Midbrain (tissue), 1 donor: ENCODE results near the gene STAC.

Experiments used
- DNase-seq: peaks from one replicate; lab custom pipeline; 2025; lab: John Stamatoyannopoulos, UW

Gene STAC, protein sequence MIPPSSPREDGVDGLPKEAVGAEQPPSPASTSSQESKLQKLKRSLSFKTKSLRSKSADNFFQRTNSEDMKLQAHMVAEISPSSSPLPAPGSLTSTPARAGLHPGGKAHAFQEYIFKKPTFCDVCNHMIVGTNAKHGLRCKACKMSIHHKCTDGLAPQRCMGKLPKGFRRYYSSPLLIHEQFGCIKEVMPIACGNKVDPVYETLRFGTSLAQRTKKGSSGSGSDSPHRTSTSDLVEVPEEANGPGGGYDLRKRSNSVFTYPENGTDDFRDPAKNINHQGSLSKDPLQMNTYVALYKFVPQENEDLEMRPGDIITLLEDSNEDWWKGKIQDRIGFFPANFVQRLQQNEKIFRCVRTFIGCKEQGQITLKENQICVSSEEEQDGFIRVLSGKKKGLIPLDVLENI

DNA sequence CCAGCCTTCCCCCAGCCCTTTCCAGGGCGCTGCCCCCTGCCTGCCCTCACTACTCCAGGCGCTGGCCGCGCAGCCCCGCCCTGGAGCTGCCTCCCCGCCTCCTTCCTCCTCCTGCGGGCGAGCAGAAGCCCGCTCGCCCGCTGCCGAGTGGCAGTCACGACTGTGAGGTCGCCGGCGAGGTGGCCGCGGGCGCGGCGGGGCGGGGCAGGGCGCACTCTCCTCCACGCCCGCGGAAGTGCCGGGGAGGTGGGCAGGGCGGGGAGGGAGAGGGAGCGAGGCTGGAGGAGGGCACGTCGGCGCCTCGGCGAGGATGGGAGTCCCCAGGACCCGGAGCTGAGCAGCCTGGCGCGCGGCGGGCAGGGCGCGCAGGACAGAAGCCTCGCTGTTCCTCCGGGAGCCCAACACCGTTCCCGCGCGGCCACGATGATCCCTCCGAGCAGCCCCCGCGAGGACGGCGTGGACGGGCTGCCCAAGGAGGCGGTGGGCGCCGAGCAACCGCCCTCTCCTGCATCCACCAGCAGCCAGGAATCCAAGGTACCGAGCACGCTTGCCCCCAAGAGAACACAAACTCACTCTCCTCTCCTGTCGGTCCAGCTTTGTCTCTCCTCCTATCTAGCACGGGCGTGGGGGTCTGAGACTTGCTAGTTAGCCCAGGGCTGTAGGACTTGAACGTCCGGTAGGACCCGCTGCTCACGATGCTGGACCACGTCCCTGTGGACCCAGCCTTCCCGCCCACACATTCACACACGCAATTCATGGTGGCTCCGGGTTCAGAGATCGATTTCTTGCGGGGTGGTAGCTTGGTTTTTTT, at the start of gene STAC:
Gene STAC (plus strand): TSS at position 284 of the 811 bp plus-strand sequence. CDS start 140 bp downstream, at position 424.
- no peak for DNase-seq

DNA sequence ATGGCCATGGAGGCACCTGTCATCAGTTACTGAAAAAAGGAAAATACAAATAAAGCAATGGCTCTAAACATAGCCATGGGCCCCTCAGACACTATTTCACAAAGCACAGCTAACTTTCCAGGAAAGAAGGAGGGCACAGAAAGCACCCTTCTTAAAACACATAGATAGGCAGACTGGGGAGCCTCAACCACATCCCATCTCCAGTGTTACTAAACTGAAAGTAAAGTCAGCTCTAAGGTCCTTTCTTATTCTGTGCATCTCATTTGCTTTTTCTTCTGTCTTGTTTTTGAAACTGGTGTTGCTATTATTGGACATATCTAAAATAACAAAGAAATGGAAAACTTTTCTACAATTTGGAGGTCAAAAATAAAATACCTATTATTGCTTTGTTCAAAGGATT, 48.2 kb upstream of the STAC start:
- DNase-seq = no peak

DNA sequence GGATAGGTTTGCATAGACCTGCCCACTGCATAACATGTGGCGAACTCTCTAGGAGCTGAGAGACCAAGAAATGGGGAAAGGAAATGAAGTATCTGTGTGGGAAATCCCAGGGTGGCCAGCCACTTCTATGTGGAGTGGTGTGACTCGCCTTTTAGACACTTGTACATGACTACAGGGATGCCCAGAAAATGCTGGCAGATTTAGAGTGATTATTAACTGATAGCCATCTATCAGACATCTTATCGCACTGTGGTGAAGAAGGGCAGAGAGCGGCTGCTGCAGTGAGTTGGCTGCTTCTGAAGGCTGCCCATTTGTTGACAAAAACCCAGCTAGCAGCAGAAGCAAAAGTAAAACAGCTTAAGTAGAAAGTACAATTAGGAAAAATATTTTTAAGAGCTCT, 18.1 kb upstream of the STAC start:
- DNase-seq = no peak

DNA sequence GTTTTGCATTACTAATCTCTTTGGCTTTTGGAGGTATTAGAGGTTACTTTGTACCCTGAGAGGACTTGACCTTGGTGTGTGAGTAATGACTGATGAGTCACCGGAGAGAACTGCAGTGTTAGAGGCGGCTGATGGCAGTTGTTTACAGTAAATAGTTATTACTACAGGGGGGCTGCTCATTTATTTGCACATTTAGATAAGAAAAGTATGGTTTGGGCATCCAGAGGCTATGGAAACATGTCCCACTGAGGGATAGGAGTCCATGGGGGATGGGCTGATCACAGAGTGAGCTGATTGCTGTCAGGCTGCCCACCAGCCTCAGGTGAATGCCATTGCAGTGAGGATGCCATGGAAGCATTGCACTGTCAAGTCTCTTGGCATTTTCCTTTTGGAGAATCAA, 17.3 kb upstream of the STAC start:
- no peak for DNase-seq

DNA sequence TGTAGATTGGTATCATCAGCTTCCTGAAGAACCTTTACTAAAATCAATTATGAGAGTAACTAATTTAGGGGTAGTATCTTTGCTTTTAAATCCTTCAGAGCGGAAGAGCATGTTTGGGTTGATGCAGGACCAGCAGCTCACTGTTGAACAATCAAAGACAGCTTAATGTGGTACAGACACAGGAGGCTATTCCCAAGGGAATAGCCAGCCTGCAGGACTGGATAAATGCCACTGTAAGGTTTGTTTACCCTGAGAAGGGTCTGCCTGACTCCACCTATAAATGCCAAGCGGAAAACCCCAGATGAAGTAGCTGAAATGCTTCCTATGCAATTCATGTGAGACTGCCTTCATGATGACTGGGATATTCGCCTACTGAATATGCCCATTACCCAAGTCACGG, 16.0 kb upstream of the STAC start:
- DNase-seq = no peak

DNA sequence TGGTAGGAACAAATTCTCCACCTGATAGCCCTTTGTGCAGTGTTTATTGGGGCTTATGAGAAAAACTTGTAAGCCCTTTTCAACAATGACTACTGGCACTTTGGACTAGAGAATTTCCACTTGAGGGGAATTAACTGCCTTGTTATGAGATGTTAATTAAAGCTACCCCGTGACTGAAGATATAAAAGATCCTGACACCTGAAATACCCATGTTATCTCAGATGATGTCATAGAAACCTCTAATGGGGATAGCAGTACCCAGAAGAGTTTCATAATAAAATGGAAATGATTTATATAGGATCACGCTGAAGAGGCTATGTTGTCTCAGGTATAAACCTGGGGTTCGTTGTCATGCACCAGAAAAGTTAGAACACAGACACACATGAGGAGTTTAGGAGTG, 14.5 kb upstream of the STAC start:
- DNase-seq = no peak

DNA sequence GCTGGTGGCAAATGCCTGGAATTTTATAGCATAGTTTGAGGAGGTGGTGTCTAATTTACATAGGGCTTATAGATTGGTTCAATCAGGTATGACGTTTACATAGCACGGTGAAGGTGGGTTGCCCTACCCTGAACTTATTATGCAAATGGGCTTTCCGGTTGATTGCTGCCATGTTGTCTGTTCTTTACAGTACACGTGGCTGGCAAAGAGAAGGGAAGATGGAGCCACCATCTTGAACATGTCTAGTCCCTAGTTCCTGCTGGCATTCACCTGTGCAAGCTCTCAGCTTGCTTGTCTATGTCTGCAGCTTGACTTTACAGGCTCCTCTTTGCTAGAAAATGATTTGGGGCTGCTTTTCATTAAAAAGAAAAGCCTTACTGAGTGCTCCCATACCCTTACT, 14.0 kb upstream of the STAC start:
- no peak for DNase-seq

DNA sequence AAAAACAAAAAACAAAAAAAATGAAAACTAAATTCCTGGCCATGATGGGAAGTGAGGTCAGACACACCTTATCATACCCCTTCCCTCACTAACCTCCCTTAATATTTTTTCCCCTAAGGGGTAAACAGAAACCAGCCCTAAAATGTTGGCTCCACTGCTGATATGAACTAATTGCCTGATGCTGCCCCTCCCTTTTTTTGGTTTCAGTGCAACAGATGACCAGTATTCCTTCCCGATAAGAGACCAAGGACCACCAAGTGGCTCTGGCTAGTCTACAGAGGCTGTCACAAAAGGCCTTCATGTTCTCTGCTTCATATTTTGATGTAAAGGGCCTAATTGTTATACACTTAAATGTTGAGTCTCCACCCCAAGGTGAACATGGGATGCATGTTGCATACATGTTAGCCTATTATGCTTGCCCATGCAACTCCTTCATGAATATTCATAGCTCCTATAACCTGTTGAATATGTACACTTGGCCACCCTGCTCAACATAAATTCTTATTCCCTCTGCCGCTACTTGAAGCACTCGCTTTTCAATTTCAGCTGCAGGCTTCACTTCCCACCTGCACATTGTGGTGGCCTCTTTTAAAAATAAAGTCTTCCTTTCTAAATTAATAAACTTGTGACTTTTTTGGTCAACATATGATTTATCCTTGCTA, 12.3 kb upstream of the STAC start:
- no peak for DNase-seq

DNA sequence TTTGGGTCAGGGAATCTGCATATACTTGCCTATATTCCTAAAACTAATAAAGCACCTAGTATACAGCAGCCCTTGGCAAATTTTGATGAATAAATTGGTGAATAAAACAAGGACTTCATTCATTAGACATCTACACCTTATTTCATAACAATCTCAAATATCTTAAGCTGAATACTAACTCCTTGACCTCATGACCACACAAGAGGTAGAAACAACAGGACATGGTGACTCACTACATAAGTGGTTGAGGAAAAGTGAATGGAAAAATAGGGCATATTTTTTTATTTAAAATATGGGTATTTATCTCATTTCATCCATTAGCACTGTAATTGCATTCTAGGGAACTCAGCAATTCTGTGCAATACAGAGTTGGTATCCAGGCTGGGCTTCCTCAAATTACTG, 7.8 kb upstream of the STAC start:
- DNase-seq = no peak

DNA sequence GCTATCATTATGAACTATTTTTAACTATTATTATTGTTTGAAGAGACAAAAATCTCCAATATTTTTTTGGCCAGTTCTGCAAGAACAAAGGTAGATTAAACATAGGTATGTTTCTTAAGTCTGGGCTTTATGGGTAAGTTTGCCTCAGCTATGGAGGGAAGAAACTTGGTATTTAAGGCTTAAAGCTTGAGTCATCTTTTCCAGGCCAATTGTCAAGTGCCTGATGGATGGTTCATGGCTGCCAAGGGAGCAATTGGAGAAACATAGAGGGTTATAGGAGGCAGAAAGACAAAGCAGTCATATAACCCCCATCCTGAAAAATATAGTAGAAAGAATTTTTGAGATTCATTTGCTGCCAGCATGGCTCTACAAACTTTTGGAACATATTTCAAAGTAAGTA, 7.2 kb upstream of the STAC start:
- DNase-seq = no peak

DNA sequence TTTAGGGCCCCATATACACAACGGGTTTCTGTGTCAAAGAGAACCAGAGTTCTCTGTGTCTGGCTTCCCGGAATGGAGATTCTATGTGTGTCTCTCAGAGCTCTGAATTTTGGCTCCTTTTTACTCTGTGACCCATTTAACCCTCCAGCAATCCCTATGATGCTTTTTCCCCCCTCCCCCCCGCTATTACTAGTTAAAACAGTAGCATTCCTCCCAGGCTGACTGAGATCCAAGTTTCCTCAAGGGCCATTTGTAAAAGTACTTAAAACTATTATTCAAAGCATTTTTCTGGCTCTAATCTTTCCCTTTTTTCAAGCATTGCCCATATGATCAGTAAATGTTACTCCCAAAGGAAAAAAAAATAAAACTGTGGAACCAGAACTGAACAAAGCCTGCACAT, 6.6 kb upstream of the STAC start:
- DNase-seq = no peak

DNA sequence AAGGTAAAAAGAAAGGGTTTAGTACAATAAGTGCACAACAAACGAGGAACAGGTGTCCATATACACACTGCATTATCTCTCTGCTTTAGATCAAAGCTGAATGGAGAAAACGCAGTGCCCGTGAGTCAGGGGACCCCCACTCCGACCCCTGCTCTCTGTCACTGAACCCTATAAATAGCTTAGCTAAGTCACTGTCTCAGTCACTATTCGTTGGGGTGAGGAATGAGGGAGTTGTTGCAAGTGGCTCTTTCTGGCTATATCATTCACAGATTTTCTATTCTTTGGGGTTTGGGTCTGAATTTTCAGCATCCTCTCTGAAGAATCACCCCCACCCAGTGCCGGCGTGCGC, 458 bp upstream of the STAC start:
- no peak for DNase-seq

DNA sequence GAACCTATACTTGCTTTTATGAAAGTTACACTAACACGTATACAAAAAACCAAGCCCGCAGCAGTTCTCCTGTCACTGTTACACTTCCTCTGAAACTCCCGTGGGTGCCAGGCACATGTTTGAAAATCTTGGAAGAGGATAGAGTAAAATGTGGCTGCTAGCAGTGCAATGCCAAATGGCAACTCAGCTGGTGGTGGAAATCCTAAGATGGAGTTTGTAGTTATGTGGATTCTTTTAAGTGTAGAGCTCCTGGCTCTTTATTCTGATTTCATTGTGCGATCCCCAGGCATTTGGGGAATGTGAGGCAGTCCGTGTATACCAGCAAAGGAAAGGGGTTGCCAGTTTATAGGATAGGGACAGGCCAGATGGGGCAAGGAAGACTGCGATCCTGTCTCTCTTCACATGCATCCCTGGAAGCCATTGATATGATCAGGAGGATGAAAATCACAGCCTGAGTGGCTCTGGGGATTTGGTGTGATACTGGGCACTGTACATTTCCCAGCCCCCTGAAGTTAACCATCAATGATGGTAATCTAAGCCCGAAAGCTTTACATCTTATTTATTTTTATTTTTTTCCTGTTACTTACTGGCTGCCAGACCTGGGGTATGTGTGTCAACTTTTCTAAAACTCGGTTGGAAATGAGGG, 1.1 kb downstream of the STAC start:
- DNase-seq = no peak

DNA sequence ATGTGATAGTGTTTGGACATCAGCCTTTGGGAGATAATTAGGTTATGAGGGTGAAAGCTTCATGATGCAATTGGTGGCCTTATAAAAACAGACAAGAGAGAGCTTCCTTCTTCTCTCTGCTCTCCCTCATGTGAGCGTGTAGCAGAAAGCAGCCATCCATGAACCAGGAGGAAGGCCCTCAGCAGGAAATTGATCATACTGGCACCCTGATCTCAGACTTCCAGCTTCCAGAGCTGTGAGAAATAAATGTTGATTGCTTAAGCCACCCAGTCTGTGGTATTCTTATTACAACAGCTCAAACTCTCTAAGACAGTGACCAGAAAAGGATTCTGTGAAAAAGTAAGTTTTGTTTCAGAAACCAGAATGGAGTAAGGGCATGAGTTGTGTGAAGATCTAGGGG, 13.3 kb downstream of the STAC start:
- no peak for DNase-seq

DNA sequence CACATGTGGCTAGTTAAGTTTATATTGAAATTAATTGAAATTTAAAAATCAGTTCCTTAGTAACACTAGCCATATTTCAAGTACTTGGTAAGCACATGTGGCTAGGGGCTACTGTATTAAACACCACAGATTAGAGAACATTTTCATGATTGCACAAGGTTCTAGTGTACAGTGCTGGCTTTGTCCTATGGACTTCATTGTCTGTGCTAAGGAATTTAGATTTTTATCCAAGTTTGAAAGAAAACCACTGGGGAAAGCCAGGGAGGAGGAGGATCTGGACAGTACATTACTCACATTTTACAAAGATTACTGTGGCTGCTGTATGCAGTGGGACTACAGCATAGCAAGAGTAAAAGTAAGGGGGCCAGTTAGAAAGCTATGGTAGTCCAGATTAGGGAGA, 13.9 kb downstream of the STAC start:
- no peak for DNase-seq

DNA sequence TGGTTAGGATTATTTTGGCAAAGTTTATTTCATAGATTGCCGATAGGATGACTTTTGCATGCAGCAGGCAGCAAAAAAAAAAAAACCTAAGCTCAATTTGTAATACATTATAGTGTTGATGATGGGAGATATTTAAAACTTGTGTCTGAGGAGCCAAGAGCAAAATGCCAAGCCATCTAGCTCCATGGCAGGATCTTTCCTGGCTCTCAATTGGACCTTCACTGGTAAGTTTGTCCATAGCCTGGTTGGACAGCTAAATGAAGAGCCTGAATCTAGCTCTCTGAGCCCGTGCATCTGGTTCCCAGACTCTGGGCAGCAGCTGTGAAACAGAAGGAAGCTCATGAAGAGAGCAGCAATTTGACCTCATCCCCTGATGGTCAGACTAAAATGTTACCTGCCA, 17.5 kb downstream of the STAC start:
- no peak for DNase-seq

DNA sequence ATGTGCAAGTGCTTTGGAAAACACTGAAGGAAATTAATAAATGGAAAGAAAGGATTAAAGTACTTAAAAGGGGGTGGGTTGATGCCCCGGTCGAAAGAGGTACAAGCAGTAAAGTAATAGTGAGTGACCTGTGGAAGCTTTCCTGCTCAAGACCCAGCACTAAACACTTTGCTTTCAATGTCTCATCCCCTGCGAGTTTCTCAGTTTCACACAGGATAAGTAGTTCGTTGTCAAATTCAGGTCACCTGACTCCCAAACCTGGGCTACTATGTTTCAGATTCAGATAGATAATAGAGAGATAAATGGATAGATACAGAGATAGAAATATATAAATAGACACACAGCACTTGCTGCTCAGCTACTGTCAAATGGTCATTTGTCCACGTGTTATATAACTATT, 19.6 kb downstream of the STAC start:
- no peak for DNase-seq

DNA sequence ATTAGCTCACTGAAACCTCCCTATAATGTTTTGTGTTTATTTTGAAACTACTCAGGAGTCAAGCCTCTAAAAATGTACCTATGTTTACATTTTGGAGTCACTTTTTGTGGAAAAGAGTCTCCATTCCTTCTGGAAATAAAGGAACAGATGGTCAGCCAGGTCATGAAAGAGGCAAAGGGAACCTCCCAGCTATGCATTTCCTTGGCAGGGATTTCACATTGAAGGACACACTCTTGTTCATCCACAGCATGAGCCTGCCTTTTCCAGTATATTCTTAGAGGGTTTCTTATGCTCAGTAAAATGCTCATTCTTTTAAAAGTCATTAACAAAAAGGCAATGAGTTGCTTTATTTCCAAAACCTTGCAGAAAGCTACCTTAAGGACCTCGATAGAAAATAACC, 20.8 kb downstream of the STAC start:
- no peak for DNase-seq

DNA sequence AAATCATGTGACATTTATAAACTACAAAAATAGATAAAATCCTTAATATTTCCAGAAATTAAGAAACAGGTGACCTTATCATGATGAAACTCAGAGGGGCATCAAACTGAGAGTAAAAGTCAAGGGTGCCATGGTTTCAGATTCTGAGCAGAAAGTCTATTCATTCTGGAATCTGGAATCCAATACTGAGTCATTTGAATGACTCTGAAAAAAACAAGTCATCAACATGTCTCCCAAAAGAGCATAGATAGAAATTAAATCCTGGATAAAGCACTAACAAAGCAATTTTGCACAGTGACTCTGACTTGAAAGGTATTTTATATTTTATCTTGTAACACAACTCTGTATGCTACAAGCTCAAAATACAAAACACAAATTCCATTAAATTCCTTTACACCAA, 23.4 kb downstream of the STAC start:
- no peak for DNase-seq

DNA sequence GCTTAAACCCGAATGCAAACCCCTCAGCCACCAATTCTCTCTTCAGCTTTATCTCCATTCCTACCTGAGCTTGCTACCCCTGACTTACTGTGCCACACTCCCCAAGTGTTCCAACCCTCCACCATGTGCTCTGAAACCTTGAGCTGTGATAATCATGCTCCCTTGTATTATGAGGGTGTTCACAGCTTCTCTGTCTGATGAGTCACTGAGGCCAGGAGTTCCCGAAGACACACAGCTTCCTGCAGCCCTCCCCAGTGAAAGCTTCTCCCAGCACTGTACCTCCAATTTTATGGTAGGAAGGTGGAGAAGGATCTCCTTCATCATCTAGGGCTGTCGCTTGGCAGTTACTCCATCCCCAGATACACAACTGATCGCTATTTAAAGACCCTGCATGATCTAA, 24.9 kb downstream of the STAC start:
- no peak for DNase-seq

DNA sequence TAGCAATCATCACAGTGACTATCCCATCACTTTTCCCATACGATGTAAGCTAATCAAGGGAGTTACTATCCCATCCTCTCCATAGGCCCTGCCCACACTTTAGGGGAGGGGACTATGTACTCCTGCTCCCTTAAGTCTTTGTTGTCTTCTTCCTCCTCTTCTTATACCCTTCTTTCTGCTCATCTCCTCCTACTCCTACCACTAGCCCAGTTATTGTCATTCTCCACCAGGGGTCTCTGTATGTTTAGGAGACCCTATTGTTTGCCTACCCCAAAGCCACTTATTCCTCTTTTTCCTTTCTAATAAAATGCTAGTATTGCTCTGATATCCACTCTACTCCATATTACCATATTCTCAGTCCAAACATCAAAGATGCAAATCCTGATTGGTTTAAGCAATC, 27.8 kb downstream of the STAC start:
- no peak for DNase-seq

DNA sequence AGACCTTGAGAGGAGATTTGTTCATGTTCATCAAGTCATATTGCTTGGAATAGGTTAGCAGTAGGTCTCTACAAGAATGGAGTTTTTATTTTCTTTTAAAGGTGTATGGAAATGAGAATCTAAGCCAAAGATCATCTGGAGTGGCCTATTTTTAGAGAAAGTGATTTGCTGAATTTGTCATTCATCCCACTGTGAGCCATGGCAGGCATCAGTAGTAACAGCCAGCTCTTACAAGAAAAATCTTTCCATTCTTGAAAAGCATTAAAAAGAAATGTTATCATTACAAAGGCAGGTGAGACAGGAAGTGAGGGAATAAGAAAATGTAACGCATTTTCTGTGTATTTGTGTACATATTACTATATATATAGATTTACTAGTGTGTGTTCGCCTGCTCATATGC, 29.6 kb downstream of the STAC start:
- no peak for DNase-seq

DNA sequence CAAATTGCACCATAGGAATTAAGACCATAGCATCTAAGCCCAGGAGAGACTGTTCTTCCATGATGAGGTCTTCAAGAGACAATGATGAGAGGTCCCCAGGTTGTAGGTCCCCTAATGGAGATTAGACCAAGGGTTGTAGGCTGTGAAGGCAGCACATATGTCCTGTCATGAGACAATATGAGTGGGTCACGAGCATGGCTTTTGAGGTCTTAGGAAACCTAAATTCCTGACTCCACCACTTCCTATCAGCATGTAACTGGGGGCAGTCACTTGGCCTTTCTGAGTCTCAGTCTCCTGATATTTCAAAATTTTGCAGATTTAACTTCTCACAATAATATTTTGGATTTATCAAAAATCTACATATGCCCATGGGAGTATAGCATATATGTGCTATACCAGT, 31.3 kb downstream of the STAC start:
- no peak for DNase-seq
